Erythroblast (primary cell): ENCODE data around the gene CPNE5.

Source experiments
- DNase-seq, 2 experiments: peaks; one replicate each; lab custom pipeline; 2025; lab: John Stamatoyannopoulos, UW
- GATA1 ChIP-seq: IDR thresholded peaks from 2 replicates; pipeline ENCODE4 v1.6.1; 2011; ENCODE audit warnings: low read depth, mild to moderate bottlenecking, control low read depth, low read length, moderate library complexity
- POLR2A ChIP-seq: IDR thresholded peaks from 2 replicates; pipeline ENCODE4 v1.6.1; 2011; ENCODE audit warnings: mild to moderate bottlenecking, low read length

CPNE5 gene

DNA sequence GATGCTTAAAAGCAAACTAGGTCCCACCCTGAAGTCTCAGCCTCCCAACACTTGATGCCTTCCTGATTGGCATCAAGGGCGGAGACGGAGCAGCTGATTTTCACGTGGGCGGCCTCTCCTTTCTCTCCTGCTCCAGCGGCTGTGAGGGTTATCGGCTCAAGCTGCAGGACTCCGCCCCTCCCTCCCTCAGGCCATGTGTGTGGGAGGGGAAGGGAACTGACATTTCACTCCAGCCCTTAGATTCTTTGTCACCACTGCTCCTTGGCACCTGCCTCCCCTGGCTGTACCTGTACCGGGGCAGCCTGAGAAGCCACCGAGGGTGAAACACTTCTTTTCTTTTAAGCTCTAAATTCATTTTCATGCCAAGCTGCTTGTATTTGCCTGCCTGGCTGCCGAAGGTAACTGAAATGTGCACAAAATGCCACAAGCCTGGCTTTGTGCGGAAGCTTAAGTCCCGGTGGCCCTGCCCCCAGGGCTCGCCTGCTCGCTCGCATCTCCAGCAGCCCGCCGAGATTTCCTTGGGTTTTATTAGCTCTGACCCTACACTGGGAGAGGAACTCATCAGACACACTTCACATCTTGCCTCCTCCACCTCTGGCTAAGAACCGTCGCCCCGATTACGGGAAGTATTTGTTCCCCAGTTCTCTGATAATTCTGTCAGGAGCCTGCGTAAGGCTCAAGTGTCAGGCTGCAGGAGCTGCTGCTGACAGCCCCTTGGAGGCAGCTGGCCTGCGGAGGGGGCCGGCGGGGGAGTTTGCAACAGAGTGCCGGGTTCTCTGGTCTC is 9.6 kb upstream of the CPNE5 start:
- DNase-seq: peak; percentile 92 to 93
- TF ChIP-seq POLR2A: peak; percentile 20
- TF ChIP-seq GATA1: peak; percentile 51

DNA sequence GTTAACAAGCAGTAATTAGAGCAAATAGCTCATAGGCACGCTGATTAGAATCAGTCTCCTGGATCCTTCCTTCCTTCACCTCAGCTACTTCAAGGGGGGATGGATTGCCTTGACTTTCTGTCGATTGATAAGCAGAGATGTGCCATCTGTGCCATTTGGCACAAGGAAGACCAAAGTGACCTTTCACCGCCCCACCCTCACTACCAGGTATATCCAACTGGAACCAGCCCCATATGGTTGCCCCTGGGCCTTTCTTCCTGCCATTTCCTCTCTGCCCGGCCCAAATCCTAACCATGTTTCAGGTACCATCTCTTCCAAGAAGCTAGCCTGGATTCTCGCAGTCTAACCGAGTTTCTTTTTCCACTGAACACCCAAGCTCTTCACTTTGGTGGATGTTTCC is 8.7 kb upstream of the CPNE5 start:
- no peak for DNase-seq
- TF ChIP-seq POLR2A (no peak), GATA1 (no peak)

DNA sequence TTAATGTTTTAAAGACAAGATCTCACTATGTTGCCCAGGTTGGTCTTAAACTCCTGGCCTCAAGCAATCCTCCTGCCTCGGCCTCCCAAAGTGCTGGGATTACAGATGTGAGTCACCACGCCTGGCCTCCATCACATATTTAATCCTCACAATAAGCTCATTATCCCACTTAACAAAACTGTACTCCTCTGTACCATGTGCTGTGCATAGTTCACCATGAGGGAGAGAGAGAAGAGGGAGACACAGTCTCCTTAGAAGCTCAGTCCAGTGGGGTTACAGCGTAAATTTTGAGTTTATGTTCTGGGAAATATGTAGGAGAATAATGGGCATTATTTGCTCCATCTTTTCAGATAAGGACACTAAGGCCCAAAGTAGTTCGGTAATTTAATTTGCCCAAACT is 7.9 kb upstream of the CPNE5 start:
- DNase-seq: no peak

DNA sequence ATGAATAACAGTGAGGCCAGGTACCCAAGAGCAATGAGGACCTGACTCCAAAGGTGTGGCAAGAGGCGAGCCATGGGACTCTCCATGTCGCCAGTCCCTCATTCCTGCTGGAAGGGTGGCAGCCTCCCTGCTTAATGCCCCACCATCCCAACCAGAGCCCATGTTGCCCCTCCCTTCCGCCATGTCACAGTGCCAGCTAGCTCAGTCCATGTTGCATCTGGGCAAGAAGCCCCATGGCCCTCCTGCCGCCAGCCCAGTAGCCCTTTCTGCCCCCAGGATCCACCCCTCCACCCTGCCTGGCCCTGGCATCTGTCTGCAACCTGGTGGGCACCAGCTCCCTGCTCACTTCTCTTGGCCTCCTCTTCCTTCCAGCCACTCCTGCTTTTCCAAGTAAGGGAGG is 6.0 kb upstream of the CPNE5 start:
- no peak for TF ChIP-seq POLR2A
- no peak for DNase-seq

More for the DNA sequence above, 7.9 kb upstream of the CPNE5 start:
- TF ChIP-seq GATA1: no peak
- TF ChIP-seq POLR2A: no peak

DNA sequence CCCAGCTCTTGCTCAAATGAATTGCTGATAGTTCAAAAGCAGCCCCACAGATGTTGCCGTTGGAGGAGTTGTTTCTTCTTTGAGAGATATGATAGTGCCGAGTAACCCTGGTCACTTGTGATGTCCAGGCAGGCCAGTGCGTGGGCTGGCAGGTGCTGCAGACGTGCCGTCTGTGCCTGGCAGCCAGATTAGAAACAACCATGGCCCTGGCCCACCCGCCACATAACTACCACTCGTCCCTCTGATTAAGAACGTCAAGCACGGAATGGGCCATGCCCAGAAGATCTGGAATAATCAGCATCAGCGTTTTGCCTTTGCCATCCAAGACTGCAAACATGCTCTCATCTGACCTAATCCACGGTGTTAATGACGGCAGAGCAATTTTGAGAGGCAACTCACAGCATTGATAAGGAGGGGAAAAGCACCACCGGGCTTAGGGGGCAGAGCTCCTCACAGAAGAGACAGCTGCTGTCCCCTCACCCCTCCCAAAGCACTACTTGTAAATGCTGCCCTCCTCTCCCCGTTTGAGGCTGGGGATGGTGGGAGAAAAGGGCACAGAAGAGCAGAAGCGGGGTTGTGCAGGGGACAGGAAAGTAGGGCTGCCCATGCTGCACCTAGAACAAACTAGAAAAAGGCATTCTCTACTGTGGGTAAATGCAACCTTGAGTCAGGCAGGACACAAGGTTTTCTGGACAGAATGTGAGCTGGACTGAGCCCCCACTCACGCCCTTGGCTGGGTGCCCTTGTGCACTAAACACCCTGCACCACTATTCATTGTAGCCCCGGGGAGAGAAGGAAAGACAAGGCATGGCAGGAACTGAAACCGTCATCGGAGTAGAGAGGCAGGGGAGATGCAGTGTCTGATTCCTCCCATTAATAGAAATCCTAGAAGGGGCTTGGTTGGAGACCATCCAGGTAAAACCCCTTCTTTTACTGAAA is 5.3 kb upstream of the CPNE5 start:
- no peak for TF ChIP-seq GATA1
- TF ChIP-seq POLR2A: no peak
- no peak for DNase-seq

DNA sequence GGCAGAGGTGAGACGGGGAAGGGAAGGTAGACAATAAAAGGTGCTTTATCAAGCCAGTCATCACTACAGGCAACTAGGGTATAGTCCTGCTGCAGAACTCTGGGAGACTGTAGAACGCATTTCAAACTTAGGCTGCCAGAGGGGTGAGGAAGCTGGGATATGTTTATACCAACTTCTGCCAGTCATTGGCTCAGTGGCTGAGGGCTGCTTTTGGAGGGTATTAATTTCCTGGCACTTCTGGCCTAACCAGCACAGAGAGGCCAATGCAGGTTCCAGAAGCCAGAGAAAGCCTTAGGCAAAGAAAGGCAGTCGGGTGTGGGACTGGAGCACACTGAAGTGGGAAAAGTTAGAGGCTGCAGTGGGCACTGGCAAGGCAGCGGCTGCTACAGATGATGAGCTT is 3.9 kb upstream of the CPNE5 start:
- TF ChIP-seq GATA1: no peak
- TF ChIP-seq POLR2A: no peak
- DNase-seq: no peak

DNA sequence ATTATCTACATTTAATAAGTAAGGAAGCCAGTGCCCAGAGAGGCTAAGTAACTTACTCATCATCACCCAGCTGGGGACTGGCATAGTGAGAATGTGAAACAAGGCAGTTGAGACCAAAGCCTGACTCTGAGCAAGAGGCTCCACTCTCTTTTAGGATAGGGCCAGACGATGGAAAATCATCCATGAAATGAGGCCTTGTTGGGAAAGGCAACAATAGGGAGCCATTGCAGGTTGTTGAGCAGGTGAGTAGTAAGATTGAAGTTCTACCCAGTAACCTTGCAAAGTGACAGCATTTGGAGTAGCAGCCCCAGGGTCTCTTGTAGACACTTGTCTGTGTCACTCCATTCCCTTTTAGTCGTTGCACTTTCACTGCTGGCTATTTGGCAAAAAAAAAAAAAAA is 2.5 kb upstream of the CPNE5 start:
- DNase-seq: no peak
- TF ChIP-seq GATA1 (no peak), POLR2A (no peak)

DNA sequence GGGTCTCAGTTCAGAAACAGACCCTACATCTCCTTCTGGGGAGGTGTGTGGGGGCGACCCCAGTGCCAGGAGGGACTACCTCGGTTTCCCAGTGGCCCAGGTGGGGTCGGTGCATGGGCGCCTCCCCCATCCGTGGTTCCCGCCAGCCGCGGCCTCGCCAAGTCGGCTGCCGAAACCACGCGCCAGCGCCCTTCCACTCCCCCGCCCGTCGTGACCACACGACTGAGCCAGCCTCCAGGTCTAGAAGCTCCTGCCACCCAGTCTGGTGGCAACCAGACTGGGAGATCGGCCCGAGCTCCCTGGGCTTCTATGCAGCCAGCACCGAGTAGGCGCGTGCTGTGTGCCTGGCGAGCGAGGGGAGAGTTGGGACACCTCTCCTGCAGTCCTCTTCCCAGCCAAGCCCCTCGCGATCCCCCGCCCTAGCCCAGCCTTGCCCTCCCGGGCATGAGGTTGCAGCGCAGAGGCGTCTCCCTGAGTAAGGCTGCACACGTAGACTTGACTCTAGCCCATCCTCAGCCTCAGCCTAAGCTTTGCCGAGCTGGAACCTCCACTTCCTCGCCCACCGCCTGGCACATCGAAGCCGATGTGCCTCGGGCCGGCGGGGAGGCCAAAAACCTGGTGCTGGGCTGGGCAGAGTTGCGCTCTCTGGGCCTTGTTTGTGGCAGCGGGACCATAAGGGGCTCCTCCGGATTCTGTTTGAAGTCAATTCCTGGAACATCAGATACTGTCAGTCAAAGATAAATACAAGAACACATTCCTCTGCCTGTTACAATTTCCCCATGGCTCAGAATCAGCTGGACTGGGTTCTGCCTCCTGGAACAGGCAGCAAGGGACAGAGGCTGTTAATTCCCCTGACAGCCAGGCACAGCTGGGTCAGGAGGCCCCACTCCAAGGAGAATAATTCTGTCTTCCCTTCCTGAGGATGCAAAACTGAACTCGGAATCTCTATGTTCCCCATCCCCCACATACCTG is 1.5 kb upstream of the CPNE5 start:
- TF ChIP-seq POLR2A: no peak
- no peak for TF ChIP-seq GATA1
- peak in 1 of 2 experiments; percentile 41 for DNase-seq

DNA sequence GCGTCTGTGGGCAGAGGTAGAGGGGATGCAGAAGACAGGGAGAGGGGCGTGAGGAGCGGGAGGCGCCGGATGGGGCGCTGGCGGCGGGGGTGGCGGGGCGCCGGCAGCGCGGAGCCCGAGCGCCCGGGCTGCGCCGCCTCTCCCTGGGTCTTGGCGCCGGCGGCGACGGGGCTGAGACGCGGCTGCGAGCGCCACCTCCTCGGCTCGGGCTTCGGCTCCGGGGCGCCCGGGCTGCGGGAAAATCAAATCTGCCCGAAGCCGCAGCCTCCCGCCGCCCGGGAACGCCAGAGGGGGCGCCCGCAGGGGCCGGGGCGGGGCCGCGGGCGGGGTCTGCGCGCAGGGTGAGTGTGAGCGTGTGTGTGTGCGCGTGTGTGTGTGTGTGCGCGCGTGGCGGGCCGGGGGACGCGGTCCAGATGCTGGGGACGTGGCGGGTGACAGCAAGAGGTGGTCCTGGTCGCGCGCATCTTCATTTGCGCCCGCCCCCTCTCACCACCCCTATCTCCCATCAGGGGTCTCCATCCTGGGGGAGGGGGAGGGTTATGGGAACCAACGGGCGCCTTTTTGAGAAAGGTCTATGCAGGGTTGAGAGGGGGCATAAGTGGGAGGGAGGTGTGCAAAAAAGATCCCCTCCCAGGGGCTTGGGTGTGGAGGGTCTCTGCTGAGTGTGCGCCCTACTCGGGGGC is 646 bp upstream of the CPNE5 start:
- no peak for TF ChIP-seq GATA1
- TF ChIP-seq POLR2A: no peak
- DNase-seq: peak; percentile 42 to 44

DNA sequence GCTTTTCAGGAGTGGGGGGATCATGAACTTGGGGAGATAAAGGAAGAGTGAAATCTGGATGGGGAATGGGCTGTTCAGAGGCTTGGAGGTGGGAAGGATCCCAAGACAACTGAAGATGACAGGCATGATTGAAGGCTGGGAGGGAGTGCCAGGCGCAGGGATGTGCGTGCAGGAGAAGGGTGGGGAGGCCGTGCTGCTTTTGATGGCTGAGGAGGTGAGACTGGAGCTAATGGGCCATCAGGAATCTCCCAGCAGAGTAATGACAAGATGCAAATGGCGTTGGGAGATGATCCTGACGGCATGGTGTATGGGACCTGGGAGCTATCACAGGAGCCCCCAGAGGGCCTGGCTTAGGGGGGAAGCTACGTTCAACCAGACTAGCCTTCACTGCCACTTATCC is 1.6 kb downstream of the CPNE5 start:
- TF ChIP-seq POLR2A (no peak), GATA1 (no peak)
- DNase-seq: no peak

DNA sequence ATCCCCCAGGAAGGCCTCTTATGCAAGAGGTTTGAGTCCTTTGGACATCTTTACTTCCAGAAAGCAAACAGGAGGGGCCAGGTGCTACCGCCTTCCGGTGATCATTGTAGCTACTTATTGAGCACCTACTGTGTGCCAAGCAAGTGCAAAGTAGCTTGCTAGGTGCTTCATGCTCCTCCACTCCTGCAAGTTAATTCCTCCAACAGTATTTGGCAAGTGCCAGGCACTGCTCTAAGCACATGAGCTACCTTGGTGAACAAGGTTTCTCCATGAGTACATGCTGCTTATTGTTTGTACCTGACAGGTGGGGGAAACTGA is 2.3 kb downstream of the CPNE5 start:
- no peak for TF ChIP-seq POLR2A
- no peak for TF ChIP-seq GATA1

DNA sequence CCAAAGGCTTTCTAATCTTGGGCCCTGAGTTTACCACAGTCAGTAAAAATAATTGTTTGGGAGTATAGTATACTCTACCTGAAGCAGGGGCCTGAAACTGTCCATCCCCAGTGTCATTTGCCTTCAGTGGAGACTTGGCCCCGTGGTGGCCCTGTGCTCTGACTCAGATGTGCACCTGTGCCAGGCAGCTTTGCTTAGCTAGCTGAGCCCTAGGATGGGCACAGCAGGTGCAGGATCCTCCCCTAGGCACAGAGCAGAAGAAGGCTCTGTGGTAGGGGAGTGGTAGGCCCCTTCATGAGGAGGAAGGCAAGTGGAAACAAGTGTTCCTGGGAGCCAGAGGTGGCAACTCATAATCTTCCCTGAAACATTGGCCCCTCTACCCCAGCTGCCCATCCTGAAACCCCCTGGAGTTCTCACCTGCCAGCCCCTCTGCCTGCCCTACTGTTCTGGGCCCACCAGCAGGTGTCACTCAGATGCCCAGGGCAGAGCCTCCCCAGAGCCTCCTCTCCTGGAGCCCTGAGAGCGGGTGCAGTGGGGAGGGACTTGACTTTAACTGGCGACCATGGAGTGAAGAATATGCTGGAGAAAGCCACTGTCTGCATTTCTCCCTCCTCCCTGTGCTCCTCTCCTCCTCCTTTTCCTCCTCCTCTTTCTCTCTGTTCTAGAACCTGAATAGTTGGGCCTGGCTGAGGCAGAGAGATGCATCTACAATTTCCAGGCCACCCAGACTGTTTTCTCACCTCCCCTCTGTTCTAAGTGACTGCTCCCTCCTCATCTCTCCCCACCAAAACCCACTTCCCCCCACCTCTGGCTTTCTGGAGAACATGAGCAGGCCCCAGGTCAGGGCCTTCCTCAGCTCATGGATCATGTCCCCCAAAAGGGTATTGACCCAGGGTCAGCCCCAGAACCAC is 2.9 kb downstream of the CPNE5 start:
- TF ChIP-seq POLR2A (no peak), GATA1 (no peak)
- no peak for DNase-seq

More for the DNA sequence above, 2.3 kb downstream of the CPNE5 start:
- no peak for DNase-seq
